OCI-LY7 (cell line): Measurements from ENCODE around the gene IMMP2L.

Experiments
- EZH2phosphoT487 ChIP-seq: fragments of 200-600 bp; sonication (generic); IDR thresholded peaks from 2 replicates; pipeline ENCODE4 v1.6.1; 2018; ENCODE audit warnings: low read depth, borderline replicate concordance, mild to moderate bottlenecking, mixed run types, antibody characterized with exemption, low read length, moderate library complexity, mixed read lengths
- TF ChIP-seq, protein P1 (sequence below): fragments of 200-600 bp; sonication (generic); conservative IDR thresholded peaks from 2 replicates; pipeline ENCODE4 v1.5.1; 2014; ENCODE audit warnings: mild to moderate bottlenecking, antibody characterized with exemption, low read length, moderate library complexity, mixed read lengths

DNA sequence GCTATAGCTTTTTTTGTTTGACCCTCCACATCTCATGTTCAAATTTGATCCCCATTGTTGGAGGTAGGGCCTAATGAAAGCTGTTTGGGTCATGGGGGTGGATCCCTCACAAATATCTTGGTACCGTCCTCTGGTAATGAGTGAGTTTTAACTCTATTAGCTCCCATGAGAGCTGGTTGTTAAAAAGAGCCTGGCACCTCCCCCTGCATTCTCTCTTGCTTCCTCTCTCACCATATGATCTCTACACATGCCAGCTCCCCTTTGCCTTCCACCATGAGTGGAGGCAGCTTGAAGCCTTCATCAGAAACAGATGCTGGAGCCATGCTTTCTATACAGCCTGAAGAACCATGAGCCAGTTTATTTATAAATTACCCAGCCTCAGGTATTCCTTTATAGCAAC is 43.0 kb upstream of the IMMP2L start:
- TF ChIP-seq, protein P1, sequence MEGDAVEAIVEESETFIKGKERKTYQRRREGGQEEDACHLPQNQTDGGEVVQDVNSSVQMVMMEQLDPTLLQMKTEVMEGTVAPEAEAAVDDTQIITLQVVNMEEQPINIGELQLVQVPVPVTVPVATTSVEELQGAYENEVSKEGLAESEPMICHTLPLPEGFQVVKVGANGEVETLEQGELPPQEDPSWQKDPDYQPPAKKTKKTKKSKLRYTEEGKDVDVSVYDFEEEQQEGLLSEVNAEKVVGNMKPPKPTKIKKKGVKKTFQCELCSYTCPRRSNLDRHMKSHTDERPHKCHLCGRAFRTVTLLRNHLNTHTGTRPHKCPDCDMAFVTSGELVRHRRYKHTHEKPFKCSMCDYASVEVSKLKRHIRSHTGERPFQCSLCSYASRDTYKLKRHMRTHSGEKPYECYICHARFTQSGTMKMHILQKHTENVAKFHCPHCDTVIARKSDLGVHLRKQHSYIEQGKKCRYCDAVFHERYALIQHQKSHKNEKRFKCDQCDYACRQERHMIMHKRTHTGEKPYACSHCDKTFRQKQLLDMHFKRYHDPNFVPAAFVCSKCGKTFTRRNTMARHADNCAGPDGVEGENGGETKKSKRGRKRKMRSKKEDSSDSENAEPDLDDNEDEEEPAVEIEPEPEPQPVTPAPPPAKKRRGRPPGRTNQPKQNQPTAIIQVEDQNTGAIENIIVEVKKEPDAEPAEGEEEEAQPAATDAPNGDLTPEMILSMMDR, result no peak
- no peak for TF ChIP-seq EZH2phosphoT487
